ENCODE measurements around the gene SLC41A1.

GRCh38 chr1:205798577-205798976 lies 14.4 kb downstream of the SLC41A1 start:
- TF ChIP-seq CTCF (IDR thresholded peaks at IDR 0.05) = no peak
- no peak for TF ChIP-seq POLR2A (IDR thresholded peaks at IDR 0.05)
